HG03432 (cell line): Measurements from ENCODE around the gene PRM1.
A peak's percentile ranks its signal among the peaks of the same experiment; 100 is the strongest.

Experiments
- ATAC-seq: cut with Tn5 transposase; IDR thresholded peaks from one replicate; pipeline ENCODE4 v1.9.1; 2021; ENCODE audit warnings: mild to moderate bottlenecking, moderate library complexity; ENCODE audit not compliant: unreplicated experiment

Gene PRM1

GRCh38 chr16:11280616-11281522 lies at the start of gene PRM1:
Gene PRM1, minus strand, starts transcription at chr16:11281330. Its CDS starts 92 bp downstream, at chr16:11281238.
- no peak for ATAC-seq

- ATAC-seq, result no peak
Measured at GRCh38 chr16:11330526-11331237, 49.6 kb upstream of the PRM1 start.

- no peak for ATAC-seq
Measured at GRCh38 chr16:11329891-11330290, 48.8 kb upstream of the PRM1 start.

GRCh38 chr16:11329071-11329491 lies 48.0 kb upstream of the PRM1 start:
- ATAC-seq, result peak; percentile 12

GRCh38 chr16:11328172-11329070 lies 47.3 kb upstream of the PRM1 start:
- peak; percentile 76 for ATAC-seq

- ATAC-seq, result peak; percentile 34
Measured at GRCh38 chr16:11327277-11328171, 46.4 kb upstream of the PRM1 start.

- no peak for ATAC-seq
Measured at GRCh38 chr16:11326737-11327276, 45.7 kb upstream of the PRM1 start.

GRCh38 chr16:11326084-11326736 lies 45.1 kb upstream of the PRM1 start:
- ATAC-seq, result no peak

GRCh38 chr16:11325404-11326083 lies 44.4 kb upstream of the PRM1 start:
- no peak for ATAC-seq

GRCh38 chr16:11323551-11324336 lies 42.6 kb upstream of the PRM1 start:
- ATAC-seq, result no peak

GRCh38 chr16:11322823-11323222 lies 41.7 kb upstream of the PRM1 start:
- no peak for ATAC-seq

GRCh38 chr16:11321662-11322061 lies 40.5 kb upstream of the PRM1 start:
- ATAC-seq, result no peak

GRCh38 chr16:11320170-11320569 lies 39.0 kb upstream of the PRM1 start:
- ATAC-seq, result no peak

GRCh38 chr16:11319529-11320146 lies 38.5 kb upstream of the PRM1 start:
- ATAC-seq, result no peak

GRCh38 chr16:11318817-11319216 lies 37.7 kb upstream of the PRM1 start:
- ATAC-seq, result no peak

- no peak for ATAC-seq
Measured at GRCh38 chr16:11316331-11317015, 35.3 kb upstream of the PRM1 start.

GRCh38 chr16:11315510-11315909 lies 34.4 kb upstream of the PRM1 start:
- ATAC-seq, result no peak
